HG03521 (cell line): Measurements from ENCODE around the gene HOGA1.

Experiments used
- ATAC-seq: cut with Tn5 transposase; IDR thresholded peaks from one replicate; pipeline ENCODE4 v1.9.1; 2021; ENCODE audit warnings: mild to moderate bottlenecking, moderate library complexity; ENCODE audit not compliant: unreplicated experiment

The HOGA1 gene

GRCh38 chr10:97578171-97578844 is 5.9 kb upstream of the HOGA1 start:
- ATAC-seq: no peak

GRCh38 chr10:97580421-97581367 is 3.5 kb upstream of the HOGA1 start:
- no peak for ATAC-seq

DNA sequence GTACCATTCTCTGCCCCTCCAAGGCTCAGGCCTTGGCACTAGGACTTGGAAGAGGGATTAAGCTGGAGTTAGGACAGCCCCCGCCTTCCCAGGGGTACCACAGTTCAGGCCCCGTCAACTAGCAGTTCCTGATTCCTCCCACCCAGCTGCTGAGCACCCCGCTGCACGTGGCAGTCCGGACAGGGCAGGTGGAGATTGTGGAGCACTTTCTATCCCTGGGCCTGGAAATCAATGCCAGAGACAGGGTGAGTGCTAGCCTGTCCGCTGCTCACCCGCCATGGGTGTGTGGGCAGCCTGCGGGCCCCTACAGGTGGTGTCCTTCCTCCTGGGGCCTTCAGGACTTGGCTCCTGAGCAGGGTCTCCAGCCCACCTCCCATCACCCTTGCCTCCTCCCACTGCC is 2.0 kb upstream of the HOGA1 start:
- ATAC-seq: no peak

GRCh38 chr10:97583476-97583875 is 713 bp upstream of the HOGA1 start:
- ATAC-seq: no peak

GRCh38 chr10:97584798-97585438 is 729 bp downstream of the HOGA1 start:
- ATAC-seq: no peak

DNA sequence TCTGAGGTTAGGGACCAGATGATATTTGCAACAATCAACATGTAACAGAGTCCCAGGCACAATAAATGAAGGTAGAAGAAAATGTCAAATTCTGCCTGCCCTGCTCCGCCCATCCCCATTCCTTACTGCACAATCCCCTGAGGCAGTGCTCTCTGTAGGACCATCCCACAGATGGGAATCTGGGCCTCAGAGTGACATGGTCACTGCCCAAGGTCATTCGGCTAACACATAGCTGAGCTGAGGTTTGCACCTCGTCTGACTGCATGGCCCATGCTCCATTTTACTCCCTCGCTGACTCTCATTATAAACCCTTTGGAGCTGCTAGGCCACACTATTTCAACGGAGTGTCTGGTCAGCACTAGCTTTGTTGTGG is 1.2 kb downstream of the HOGA1 start:
- ATAC-seq: no peak

- ATAC-seq: no peak
These were observed 3.0 kb downstream of the HOGA1 start for GRCh38 chr10:97587183-97587582.

GRCh38 chr10:97589479-97589878 is 5.3 kb downstream of the HOGA1 start, which contains the start of gene C10orf62:
Gene C10orf62 (plus strand): TSS chr10:97589721. CDS start chr10:97589898, 177 bp downstream.
- ATAC-seq: no peak

GRCh38 chr10:97590082-97590747 is 6.0 kb downstream of the HOGA1 start:
- ATAC-seq: no peak

DNA sequence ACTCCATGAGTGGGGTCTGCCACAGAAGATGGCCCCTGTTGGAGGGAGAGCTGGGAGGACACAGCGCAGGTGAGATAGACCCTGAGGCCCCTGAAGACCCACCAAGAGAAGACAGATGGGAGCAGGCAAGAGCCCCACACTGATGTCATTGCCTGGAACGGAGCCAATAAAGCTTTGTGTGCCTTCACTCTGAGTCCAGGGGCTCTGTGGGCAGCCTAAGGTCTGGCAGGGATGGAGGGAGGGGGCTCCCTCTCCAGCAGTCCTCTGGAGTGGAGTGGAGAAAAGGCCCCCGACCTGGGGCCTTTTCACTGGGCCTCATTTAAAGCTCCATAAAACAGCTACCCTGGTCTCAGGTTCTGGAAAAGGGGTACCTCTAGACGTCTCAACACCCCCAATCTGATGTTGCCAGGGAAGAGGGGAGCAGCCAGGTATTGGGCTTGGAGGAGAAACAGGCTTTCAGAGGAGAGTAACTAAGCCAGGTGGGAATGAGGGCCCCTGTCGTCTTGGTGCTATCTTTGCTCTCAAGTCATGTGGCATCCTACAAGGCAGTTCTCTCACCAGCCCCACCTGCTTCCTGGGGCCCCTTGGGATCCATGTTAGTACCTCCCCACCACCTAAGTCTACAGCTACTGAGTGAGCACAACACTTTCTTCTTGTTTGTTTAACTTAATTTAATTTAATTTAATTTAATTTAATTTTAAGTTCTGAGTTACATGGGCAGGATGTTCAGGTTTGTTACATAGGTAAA is 6.7 kb downstream of the HOGA1 start:
- no peak for ATAC-seq

DNA sequence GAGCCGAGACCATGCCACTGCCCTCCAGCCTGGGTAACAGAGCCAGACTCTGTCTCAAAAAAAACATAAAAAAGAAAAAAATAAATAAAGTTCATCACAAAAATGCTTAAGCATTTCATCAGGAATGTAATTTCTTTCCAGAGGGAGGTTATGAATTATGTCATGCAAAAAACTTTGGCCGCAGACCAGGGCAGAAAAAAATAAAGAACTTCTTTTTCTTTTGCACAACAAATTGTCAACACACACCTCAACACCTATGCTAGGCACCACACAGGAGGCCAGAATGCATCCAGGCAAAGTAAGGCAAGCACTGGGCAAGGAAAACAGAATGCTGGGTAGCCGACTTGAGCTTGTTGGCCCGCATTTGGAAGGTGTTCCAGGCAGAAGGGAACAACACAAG is 9.2 kb downstream of the HOGA1 start:
- ATAC-seq: no peak

- ATAC-seq: no peak
These were observed 12.2 kb downstream of the HOGA1 start for GRCh38 chr10:97596101-97597082.

DNA sequence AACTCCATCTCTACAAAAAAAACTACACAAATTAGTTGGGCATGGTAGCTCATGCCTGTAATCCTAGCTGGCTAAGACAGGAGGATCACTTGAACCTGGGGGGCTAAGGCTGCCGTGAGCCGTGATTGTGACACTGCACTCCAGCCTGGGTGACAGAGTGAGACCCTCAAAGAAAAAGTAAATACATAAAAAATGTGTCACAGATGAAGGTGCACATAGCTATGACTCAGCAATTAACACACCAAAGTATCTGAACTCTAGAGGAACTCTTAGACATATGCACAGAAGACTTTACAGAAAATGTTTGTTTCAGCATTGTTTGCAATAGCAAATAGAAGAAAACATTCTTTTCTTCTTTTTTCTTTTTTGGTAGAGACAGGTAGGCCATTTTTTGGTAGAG is 13.6 kb downstream of the HOGA1 start:
- ATAC-seq: no peak

DNA sequence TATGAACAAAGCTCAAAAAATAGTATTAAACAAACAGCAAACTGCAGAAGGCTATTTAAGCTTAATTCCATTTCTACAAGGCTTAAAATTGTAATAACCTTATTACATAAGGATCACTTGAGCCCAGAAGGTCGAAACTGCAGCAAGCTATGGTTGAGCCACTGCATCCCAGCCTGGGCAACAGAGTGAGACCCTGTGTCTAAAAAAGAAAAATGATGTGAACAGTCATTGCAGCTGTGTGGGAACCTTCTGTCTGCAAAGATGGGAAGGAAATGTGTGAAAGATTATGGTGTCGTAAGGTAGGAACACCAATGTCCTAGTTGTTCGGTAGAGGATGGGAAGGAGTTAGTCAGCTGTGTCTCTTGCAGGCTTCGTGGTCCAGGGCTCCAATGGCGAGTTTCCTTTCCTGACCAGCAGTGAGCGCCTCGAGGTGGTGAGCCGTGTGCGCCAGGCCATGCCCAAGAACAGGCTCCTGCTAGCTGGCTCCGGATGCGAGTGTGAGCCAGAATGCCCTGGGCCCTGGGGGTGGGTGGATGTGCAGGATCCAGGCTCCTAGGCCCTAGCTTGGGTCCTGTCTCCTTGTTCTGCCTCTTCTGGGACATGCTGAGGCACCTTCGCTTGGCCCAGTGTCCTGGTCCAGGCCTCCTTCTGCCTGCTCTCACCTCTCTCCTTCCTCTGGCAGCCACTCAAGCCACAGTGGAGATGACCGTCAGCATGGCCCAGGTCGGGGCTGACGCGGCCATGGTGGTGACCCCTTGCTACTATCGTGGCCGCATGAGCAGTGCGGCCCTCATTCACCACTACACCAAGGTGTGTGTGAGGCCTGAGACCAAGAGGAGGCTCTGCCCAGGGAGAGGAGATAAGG is 14.4 kb downstream of the HOGA1 start:
- no peak for ATAC-seq

DNA sequence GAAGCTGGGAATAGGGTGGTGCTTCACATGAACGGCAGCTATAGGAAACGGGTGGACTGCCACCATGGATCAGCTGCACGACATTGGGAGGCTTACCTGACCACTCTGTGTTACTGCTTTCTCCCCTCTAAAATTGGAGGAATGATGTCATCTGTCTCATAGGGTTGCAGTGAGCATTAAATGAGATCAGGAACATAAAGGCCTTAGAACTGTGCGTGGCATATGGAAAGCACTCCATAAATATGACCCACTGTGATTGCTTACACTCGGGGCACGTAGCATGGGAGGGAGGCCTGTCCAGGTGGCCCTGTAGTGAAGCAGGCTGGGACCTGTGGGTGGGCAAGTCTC is 15.1 kb downstream of the HOGA1 start:
- no peak for ATAC-seq

DNA sequence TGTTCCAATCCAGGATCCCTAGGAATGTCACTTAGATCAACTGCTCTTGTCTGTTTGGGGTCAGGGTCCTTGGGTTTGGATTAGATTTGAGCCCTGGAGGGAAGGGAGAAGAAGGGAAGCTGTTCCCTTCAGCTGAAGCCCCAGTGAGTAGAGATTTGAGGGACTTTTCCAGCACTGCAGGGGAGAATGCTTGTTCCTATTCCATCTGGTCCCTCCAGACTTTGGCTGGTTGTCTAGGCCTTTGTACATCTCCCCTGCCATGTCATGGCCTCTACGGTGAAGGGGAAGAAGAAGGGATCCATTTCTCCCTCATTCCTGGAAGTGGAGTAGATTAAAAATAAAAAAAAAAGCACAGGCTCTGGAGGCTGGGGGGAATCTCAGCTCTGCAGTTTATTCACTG is 16.4 kb downstream of the HOGA1 start:
- ATAC-seq: no peak

GRCh38 chr10:97601268-97602215 is 17.4 kb downstream of the HOGA1 start:
- no peak for ATAC-seq
